Measurements from ENCODE around the gene TMEM108. TPM values are rescaled to one million over a fixed set of nuclear protein-coding genes. Genes with fewer than 3 reads are reported as not detected.
"Not testable (repeated sequence)": the region's sequence is repeated elsewhere in the genome, so short reads cannot be mapped to it uniquely, and the experiment has no call there.

Gene TMEM108
- total and polyA plus RNA-seq, 2 donors (not counting 1 experiment from before 2014, with no cell fraction given) = 0.10 to 0.17 TPM

GRCh38 chr3:133007601-133008000, 30.6 kb upstream of the TMEM108 start:
- Histone ChIP-seq H3K9ac (ENCODE audit: insufficient read depth, low read length) (no peak overlapping the region), H2AFZ (ENCODE audit: low read length) (no peak overlapping the region), H3K4me1 (ENCODE audit: control insufficient read depth, extremely low read depth, insufficient read depth, low read length) (no peaks in the 10 kb centered on the region), H3K36me3 (ENCODE audit: control insufficient read depth, insufficient read depth, low read length) (no peaks in the 10 kb centered on the region), H3K9me3 (ENCODE audit: control insufficient read depth, insufficient read depth, low read depth, low read length) (no peaks in the 10 kb centered on the region), H3K4me3 (replicated peaks in 1 of 4; ENCODE audit: control extremely low read depth in 1 of 4, insufficient read depth in 1 of 4, low read depth in 3 of 4, low read length in 4 of 4) (no peak overlapping the region), H4K20me1 (ENCODE audit: control insufficient read depth, extremely low read depth, insufficient read depth, low read length) (no peaks in the 10 kb centered on the region), H3K27me3 (ENCODE audit: control insufficient read depth, insufficient read depth, low read length) (no peaks in the 10 kb centered on the region), H3K4me2 (ENCODE audit: extremely low read depth, insufficient read depth, low read length) (no peak overlapping the region), H3K27ac (ENCODE audit: insufficient read depth, low read length) (no peak overlapping the region), H3K79me2 (ENCODE audit: control insufficient read depth, insufficient read depth, low read length) (no peaks in the 10 kb centered on the region)
- DNase-seq (ENCODE audit: low read depth in 2 of 2) = no peak
- no peak for TF ChIP-seq EZH2 (IDR thresholded peaks at IDR 0.05; ENCODE audit: low read length, missing control alignments)
- TF ChIP-seq CTCF (conservative IDR thresholded peaks at IDR 0.05 in 1 of 2, IDR thresholded peaks at IDR 0.05 in 1 of 2; ENCODE audit: low read depth in 1 of 2, low read length in 2 of 2) = no peak

- Histone ChIP-seq H3K79me2 (ENCODE audit: control insufficient read depth, insufficient read depth, low read length) (no peaks in the 10 kb centered on the region), H3K4me3 (replicated peaks in 1 of 4; ENCODE audit: control extremely low read depth in 1 of 4, insufficient read depth in 1 of 4, low read depth in 3 of 4, low read length in 4 of 4) (no peak overlapping the region), H3K4me2 (ENCODE audit: extremely low read depth, insufficient read depth, low read length) (no peak overlapping the region), H2AFZ (ENCODE audit: low read length) (no peak overlapping the region), H3K9me3 (ENCODE audit: control insufficient read depth, insufficient read depth, low read depth, low read length) (no peaks in the 10 kb centered on the region), H3K27me3 (ENCODE audit: control insufficient read depth, insufficient read depth, low read length) (no peaks in the 10 kb centered on the region), H4K20me1 (ENCODE audit: control insufficient read depth, extremely low read depth, insufficient read depth, low read length) (no peaks in the 10 kb centered on the region), H3K27ac (ENCODE audit: insufficient read depth, low read length) (no peak overlapping the region), H3K4me1 (ENCODE audit: control insufficient read depth, extremely low read depth, insufficient read depth, low read length) (no peaks in the 10 kb centered on the region), H3K9ac (ENCODE audit: insufficient read depth, low read length) (no peak overlapping the region), H3K36me3 (ENCODE audit: control insufficient read depth, insufficient read depth, low read length) (no peaks in the 10 kb centered on the region)
- DNase-seq (ENCODE audit: low read depth in 2 of 2) = no peak
- TF ChIP-seq EZH2 (IDR thresholded peaks at IDR 0.05; ENCODE audit: low read length, missing control alignments) (no peak), CTCF (conservative IDR thresholded peaks at IDR 0.05 in 1 of 2, IDR thresholded peaks at IDR 0.05 in 1 of 2; ENCODE audit: low read depth in 1 of 2, low read length in 2 of 2) (no peak)
Measured at GRCh38 chr3:133014325-133014724, 23.9 kb upstream of the TMEM108 start.

- DNase-seq (ENCODE audit: low read depth in 2 of 2); H3K4me2 ChIP-seq (ENCODE audit: extremely low read depth, insufficient read depth, low read length); H3K4me1 ChIP-seq (ENCODE audit: control insufficient read depth, extremely low read depth, insufficient read depth, low read length); H4K20me1 ChIP-seq (ENCODE audit: control insufficient read depth, extremely low read depth, insufficient read depth, low read length); H3K27me3 ChIP-seq (ENCODE audit: control insufficient read depth, insufficient read depth, low read length); H3K9ac ChIP-seq (ENCODE audit: insufficient read depth, low read length); H3K36me3 ChIP-seq (ENCODE audit: control insufficient read depth, insufficient read depth, low read length); H3K4me3 ChIP-seq (replicated peaks in 1 of 4; ENCODE audit: control extremely low read depth in 1 of 4, insufficient read depth in 1 of 4, low read depth in 3 of 4, low read length in 4 of 4); H3K9me3 ChIP-seq (ENCODE audit: control insufficient read depth, insufficient read depth, low read depth, low read length); H3K27ac ChIP-seq (ENCODE audit: insufficient read depth, low read length); H2AFZ ChIP-seq (ENCODE audit: low read length); H3K79me2 ChIP-seq (ENCODE audit: control insufficient read depth, insufficient read depth, low read length): not testable (repeated sequence)
Measured at GRCh38 chr3:133015573-133015972, 22.6 kb upstream of the TMEM108 start.
